ENCODE measurements around the gene NRXN2. TPM values are rescaled to one million over a fixed set of nuclear protein-coding genes. Genes with fewer than 3 reads are reported as not detected.
A peak's percentile ranks its signal among the peaks of the same experiment; 100 is the strongest.

Gene NRXN2
- total RNA-seq, 1 donor from 2014 or later = 0.14 TPM

DNA sequence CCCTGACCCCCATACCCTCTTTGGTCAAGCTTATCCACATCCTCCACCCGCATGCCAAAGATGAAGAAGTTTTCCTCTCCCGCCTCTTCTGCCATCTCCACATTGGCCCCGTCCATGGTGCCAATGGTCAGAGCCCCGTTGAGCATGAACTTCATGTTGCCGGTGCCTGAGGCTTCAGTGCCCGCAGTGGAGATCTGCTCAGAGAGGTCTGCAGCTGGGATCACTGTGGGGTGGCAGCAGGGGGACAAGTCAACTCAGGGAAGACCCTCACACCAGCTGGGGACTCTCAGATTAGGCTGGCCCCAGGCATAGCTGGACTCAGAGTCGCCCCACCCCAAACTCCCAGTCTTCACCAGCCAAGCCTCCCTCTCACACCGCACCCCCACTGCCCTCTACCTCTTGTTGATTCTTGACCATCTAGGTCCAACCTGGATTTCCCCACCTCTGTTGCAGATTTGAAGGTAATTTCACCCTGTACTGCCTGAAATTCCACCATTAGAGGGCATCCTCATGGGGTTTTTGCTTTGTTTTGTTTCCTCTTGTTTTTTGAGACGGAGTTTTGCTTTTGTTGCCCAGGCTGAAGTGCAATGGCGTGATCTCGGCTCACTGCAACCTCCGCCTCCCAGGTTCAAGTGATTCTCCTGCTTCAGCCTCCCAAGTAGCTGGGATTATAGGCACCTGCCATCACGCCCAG, 27.5 kb upstream of the NRXN2 start:
- Mint-ChIP-seq H3K4me3 (ENCODE audit: unreplicated experiment) (no peak overlapping the region), H3K27ac (ENCODE audit: unreplicated experiment) (peak overlapping the region; percentile 27), H3K36me3 (ENCODE audit: low read depth, unreplicated experiment) (peaks cover 9% of the 10 kb centered on the region), H3K27me3 (ENCODE audit: low read depth, unreplicated experiment) (peaks cover 14% of the 10 kb centered on the region), H3K9me3 (ENCODE audit: unreplicated experiment) (no peaks in the 10 kb centered on the region), H3K4me1 (ENCODE audit: low read depth, unreplicated experiment) (no peaks in the 10 kb centered on the region)
- TF ChIP-seq, protein P1, sequence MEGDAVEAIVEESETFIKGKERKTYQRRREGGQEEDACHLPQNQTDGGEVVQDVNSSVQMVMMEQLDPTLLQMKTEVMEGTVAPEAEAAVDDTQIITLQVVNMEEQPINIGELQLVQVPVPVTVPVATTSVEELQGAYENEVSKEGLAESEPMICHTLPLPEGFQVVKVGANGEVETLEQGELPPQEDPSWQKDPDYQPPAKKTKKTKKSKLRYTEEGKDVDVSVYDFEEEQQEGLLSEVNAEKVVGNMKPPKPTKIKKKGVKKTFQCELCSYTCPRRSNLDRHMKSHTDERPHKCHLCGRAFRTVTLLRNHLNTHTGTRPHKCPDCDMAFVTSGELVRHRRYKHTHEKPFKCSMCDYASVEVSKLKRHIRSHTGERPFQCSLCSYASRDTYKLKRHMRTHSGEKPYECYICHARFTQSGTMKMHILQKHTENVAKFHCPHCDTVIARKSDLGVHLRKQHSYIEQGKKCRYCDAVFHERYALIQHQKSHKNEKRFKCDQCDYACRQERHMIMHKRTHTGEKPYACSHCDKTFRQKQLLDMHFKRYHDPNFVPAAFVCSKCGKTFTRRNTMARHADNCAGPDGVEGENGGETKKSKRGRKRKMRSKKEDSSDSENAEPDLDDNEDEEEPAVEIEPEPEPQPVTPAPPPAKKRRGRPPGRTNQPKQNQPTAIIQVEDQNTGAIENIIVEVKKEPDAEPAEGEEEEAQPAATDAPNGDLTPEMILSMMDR (IDR thresholded peaks at IDR 0.05; ENCODE audit: insufficient read depth, low read depth, low read length) = peak; percentile 4
- no peak for TF ChIP-seq EZH2 (IDR thresholded peaks at IDR 0.05; ENCODE audit: insufficient read depth, low read length)
- Histone ChIP-seq H4K20me1 (ENCODE audit: insufficient read depth, low read length) (no peaks in the 10 kb centered on the region), H3K36me3 (ENCODE audit: insufficient read depth, low read length) (no peaks in the 10 kb centered on the region), H3K4me2 (ENCODE audit: low read length) (no peak overlapping the region), H3K4me3 (ENCODE audit: insufficient read depth, low read depth, low read length) (no peak overlapping the region), H2AFZ (ENCODE audit: low read depth, low read length) (no peak overlapping the region), H3K27ac (ENCODE audit: low read depth, low read length) (no peak overlapping the region), H3K9ac (ENCODE audit: low read length) (no peak overlapping the region), H3K4me1 (ENCODE audit: insufficient read depth, low read length) (peaks cover 4% of the 10 kb centered on the region), H3K9me3 (ENCODE audit: insufficient read depth, low read depth, low read length) (no peaks in the 10 kb centered on the region), H3K27me3 (ENCODE audit: insufficient read depth, low read length) (no peaks in the 10 kb centered on the region), H3K79me2 (ENCODE audit: insufficient read depth, low read length) (no peaks in the 10 kb centered on the region)
- FAIRE-seq (no peak), DNase-seq (ENCODE audit: low read depth) (no peak)

DNA sequence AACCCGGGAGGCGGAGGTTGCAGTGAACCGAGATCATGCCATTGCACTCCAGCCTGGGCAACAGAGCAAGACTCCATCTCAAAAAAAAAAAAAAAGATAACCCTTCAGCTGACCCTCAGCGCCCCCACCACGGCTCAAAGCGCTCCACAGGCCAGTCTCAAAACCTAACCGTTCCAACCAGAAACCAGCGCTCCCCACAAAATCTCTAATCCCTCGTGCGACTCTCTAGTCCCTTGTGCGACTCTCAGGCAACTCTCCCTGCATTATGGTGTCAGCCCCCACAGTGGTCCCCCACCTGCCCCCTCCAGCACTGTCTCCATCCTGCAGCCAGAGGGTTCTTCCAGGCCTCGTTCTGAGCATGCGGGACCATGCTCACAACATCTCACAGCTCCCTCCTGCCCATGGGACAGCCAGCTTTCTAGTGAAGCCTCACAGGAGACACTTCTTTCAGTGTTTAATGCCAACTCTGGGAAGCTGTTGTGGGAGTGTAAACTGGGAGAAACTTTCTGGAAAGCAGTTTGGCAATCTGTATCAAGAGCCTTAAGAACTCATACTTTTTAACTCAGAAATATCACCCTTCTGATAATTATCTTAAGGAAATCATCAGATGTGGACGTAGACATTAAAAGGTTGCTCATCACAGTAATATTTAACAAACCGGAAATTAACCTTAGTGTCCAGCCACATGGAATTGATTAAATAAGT, 25.1 kb upstream of the NRXN2 start:
- no peaks in the 10 kb centered on the region for H3K9me3 Mint-ChIP-seq (ENCODE audit: unreplicated experiment)
- H2AFZ ChIP-seq (ENCODE audit: low read depth, low read length) = no peak overlapping the region
- peaks cover 2% of the 10 kb centered on the region for H3K4me1 Mint-ChIP-seq (ENCODE audit: low read depth, unreplicated experiment)
- H4K20me1 ChIP-seq (ENCODE audit: insufficient read depth, low read length) = peaks cover 5% of the 10 kb centered on the region
- peaks cover 16% of the 10 kb centered on the region for H3K27me3 ChIP-seq (ENCODE audit: insufficient read depth, low read length)
- peaks cover 18% of the 10 kb centered on the region for H3K27me3 Mint-ChIP-seq (ENCODE audit: low read depth, unreplicated experiment)
- no peak overlapping the region for H3K4me3 ChIP-seq (ENCODE audit: insufficient read depth, low read depth, low read length)
- TF ChIP-seq, protein P1 (IDR thresholded peaks at IDR 0.05; ENCODE audit: insufficient read depth, low read depth, low read length) = no peak
- TF ChIP-seq EZH2 (IDR thresholded peaks at IDR 0.05; ENCODE audit: insufficient read depth, low read length) = no peak
- no peaks in the 10 kb centered on the region for H3K9me3 ChIP-seq (ENCODE audit: insufficient read depth, low read depth, low read length)
- no peak overlapping the region for H3K27ac Mint-ChIP-seq (ENCODE audit: unreplicated experiment)
- no peak overlapping the region for H3K9ac ChIP-seq (ENCODE audit: low read length)
- H3K4me1 ChIP-seq (ENCODE audit: insufficient read depth, low read length) = peaks cover 21% of the 10 kb centered on the region
- peaks cover 9% of the 10 kb centered on the region for H3K36me3 Mint-ChIP-seq (ENCODE audit: low read depth, unreplicated experiment)
- no peaks in the 10 kb centered on the region for H3K79me2 ChIP-seq (ENCODE audit: insufficient read depth, low read length)
- H3K36me3 ChIP-seq (ENCODE audit: insufficient read depth, low read length) = no peaks in the 10 kb centered on the region
- peak; percentile 55 for DNase-seq (ENCODE audit: low read depth)
- H3K4me2 ChIP-seq (ENCODE audit: low read length) = no peak overlapping the region
- no peak for FAIRE-seq
- no peak overlapping the region for H3K27ac ChIP-seq (ENCODE audit: low read depth, low read length)
- no peak overlapping the region for H3K4me3 Mint-ChIP-seq (ENCODE audit: unreplicated experiment)

DNA sequence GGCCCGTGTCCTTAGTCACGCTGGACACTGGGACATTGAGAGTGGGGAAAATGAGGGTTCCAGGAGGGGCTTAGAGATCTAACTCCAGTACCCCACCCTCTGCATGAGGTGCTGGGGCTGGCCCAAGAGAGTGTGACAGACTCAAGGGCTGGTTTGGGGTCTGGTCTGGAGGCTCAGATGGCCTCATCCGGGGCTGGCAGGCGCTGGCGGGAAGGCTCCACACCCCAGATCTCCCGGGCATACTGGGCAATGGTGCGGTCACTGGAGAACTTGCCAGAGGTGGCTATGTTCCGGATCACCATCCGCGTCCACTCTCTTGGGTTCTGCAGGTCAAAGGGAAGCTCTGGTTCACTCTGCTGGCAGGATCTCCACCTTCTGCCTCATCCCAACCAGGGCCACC, 23.5 kb upstream of the NRXN2 start:
- Histone ChIP-seq H3K27me3 (ENCODE audit: insufficient read depth, low read length) (peaks cover 31% of the 10 kb centered on the region), H3K9me3 (ENCODE audit: insufficient read depth, low read depth, low read length) (no peaks in the 10 kb centered on the region), H4K20me1 (ENCODE audit: insufficient read depth, low read length) (peaks cover 5% of the 10 kb centered on the region), H3K79me2 (ENCODE audit: insufficient read depth, low read length) (no peaks in the 10 kb centered on the region), H3K4me3 (ENCODE audit: insufficient read depth, low read depth, low read length) (no peak overlapping the region), H3K9ac (ENCODE audit: low read length) (no peak overlapping the region), H3K36me3 (ENCODE audit: insufficient read depth, low read length) (no peaks in the 10 kb centered on the region), H2AFZ (ENCODE audit: low read depth, low read length) (no peak overlapping the region), H3K4me2 (ENCODE audit: low read length) (no peak overlapping the region), H3K27ac (ENCODE audit: low read depth, low read length) (no peak overlapping the region), H3K4me1 (ENCODE audit: insufficient read depth, low read length) (peaks cover 24% of the 10 kb centered on the region)
- Mint-ChIP-seq H3K27me3 (ENCODE audit: low read depth, unreplicated experiment) (peaks cover 13% of the 10 kb centered on the region), H3K4me3 (ENCODE audit: unreplicated experiment) (no peak overlapping the region), H3K36me3 (ENCODE audit: low read depth, unreplicated experiment) (peaks cover 3% of the 10 kb centered on the region), H3K9me3 (ENCODE audit: unreplicated experiment) (no peaks in the 10 kb centered on the region), H3K4me1 (ENCODE audit: low read depth, unreplicated experiment) (peaks cover 2% of the 10 kb centered on the region), H3K27ac (ENCODE audit: unreplicated experiment) (no peak overlapping the region)
- TF ChIP-seq, protein P1 (IDR thresholded peaks at IDR 0.05; ENCODE audit: insufficient read depth, low read depth, low read length) = no peak
- DNase-seq (ENCODE audit: low read depth) (no peak), FAIRE-seq (no peak)

Data from astrocyte (in vitro differentiated cells and primary cell).